Lung (tissue), 12 donors: ENCODE results near the gene FNDC7. TPM values are rescaled to one million over a fixed set of nuclear protein-coding genes. Genes with fewer than 3 reads are reported as not detected.
"Not testable (repeated sequence)": the region's sequence is repeated elsewhere in the genome, so short reads cannot be mapped to it uniquely, and the experiment has no call there.

Experiments used
- ATAC-seq: fragments of 200-7000 bp; cut with Tn5 transposase; one replicate; pipeline ENCODE4 v1.9.1; 2020; ENCODE audit warnings: moderate number of reproducible peaks; ENCODE audit not compliant: insufficient read depth, low FRiP score
- DNase-seq, 3 donors: peaks; one replicate each; pipeline ENCODE4 v3.0.0-alpha.2; 2013 to 2017
- H3K27ac ChIP-seq, 2 donors: one replicate each; pipeline ENCODE4 v1.5.1; 2013; ENCODE audit warnings: mild to moderate bottlenecking in 2 of 2, moderate library complexity in 2 of 2, control low read depth in 1 of 2, inconsistent platforms in 1 of 2, low read depth in 1 of 2, low read length in 1 of 2
- H3K27me3 ChIP-seq, 3 donors: one replicate each; pipeline ENCODE4 v1.5.1; 2013; ENCODE audit warnings: low read length in 2 of 3; ENCODE audit not compliant: control insufficient read depth in 3 of 3, insufficient read depth in 3 of 3
- H3K36me3 ChIP-seq, 4 donors: one replicate each; pipeline ENCODE4 v1.5.1; 2013; ENCODE audit warnings: low read length in 4 of 4, mild to moderate bottlenecking in 1 of 4, moderate library complexity in 1 of 4; ENCODE audit not compliant: control insufficient read depth in 4 of 4, insufficient read depth in 4 of 4
- H3K4me1 ChIP-seq, 5 donors: one replicate each; pipeline ENCODE4 v1.5.1; 2013; ENCODE audit warnings: low read length in 5 of 5, mild to moderate bottlenecking in 2 of 5, moderate library complexity in 1 of 5; ENCODE audit not compliant: control insufficient read depth in 5 of 5, insufficient read depth in 5 of 5
- H3K4me3 ChIP-seq: one replicate; pipeline ENCODE4 v1.5.1; 2013; ENCODE audit warnings: mild to moderate bottlenecking, control low read depth, moderate library complexity
- H3K9ac ChIP-seq, 2 donors: one replicate each; pipeline ENCODE4 v1.5.1; 2013; ENCODE audit warnings: low read length in 2 of 2, control low read depth in 1 of 2; ENCODE audit not compliant: insufficient read depth in 1 of 2
- H3K9me3 ChIP-seq, 4 donors: one replicate each; pipeline ENCODE4 v1.5.1; 2013; ENCODE audit warnings: low read length in 3 of 4, mild to moderate bottlenecking in 1 of 4, moderate library complexity in 1 of 4; ENCODE audit not compliant: control insufficient read depth in 4 of 4, insufficient read depth in 3 of 4
- CTCF ChIP-seq: IDR thresholded peaks from 2 replicates; pipeline ENCODE4 v1.5.1; 2012; ENCODE audit warnings: mild to moderate bottlenecking; ENCODE audit errors: control extremely low read depth, extremely low read depth
- WGBS, 2 donors: extraction: QIAGEN DNeasy Blood & Tissue Kit; methylation state at CpG; one replicate each; pipeline ENCODE4 v1.1.7; 2013; 5-methylcytosine and 5-hydroxymethylcytosine counted together
- polyA plus RNA-seq, 2 donors: library from polyadenylated mRNA; stranded (reverse); fragments of 200-250 nt; gene quantifications; one replicate each; pipeline ENCODE4 v1.2.1, GENCODE V29; 2013
- total RNA-seq, 2 donors: library from RNA; depleted of rRNA in 1 of 2; stranded (reverse); fragments of >200 nt in 1 of 2; gene quantifications; one replicate each; pipeline ENCODE4 v1.2.1, GENCODE V29; 2014 to 2021
- donor health status: control.
- donor health status: control.
- donor health status: Bipolar disorder and iron deficiency.
- donor health status: healthy.
- donor health status: DM: yes; HTN: yes; CAD: no.

FNDC7 gene
- total and polyA plus RNA-seq, 4 donors, result 0.01 to 0.06 (median 0.06) TPM; not detected in 1

GRCh38 chr1:108777839-108778238 lies 65.1 kb downstream of the FNDC7 start:
- Histone ChIP-seq H3K36me3 (peaks cover 8 to 23% (median 13%) of the 10 kb centered on the region in 4 donors), H3K9ac (no peak overlapping the region), H3K4me3 (no peak overlapping the region), H3K9me3 (no peaks in the 10 kb centered on the region), H3K4me1 (no peaks in the 10 kb centered on the region), H3K27me3 (no peaks in the 10 kb centered on the region), H3K27ac (no peak overlapping the region)
- DNase-seq (no peak), ATAC-seq (no peak)
- no peak for TF ChIP-seq CTCF

GRCh38 chr1:108779455-108779854 lies 66.7 kb downstream of the FNDC7 start:
- no peak overlapping the region for H3K27ac ChIP-seq
- ATAC-seq (no peak), DNase-seq (no peak)
- H3K4me1 ChIP-seq, result no peaks in the 10 kb centered on the region
- no peak overlapping the region for H3K9ac ChIP-seq
- peaks cover 8 to 17% (median 13%) of the 10 kb centered on the region in 4 donors for H3K36me3 ChIP-seq
- no peak overlapping the region for H3K4me3 ChIP-seq
- H3K27me3 ChIP-seq, result no peaks in the 10 kb centered on the region
- no peak for TF ChIP-seq CTCF
- peaks cover 0 to 3% (median 0%) of the 10 kb centered on the region in 4 donors for H3K9me3 ChIP-seq

- ATAC-seq, result no peak
- no peaks in the 10 kb centered on the region for H3K4me1 ChIP-seq
Measured at GRCh38 chr1:108780937-108781574, 68.3 kb downstream of the FNDC7 start.

GRCh38 chr1:108781575-108781944 lies 68.9 kb downstream of the FNDC7 start:
- H3K36me3 ChIP-seq, result peaks cover 18 to 31% (median 28%) of the 10 kb centered on the region in 4 donors
- not testable (repeated sequence) for H3K27ac ChIP-seq, ATAC-seq, DNase-seq, H3K4me3 ChIP-seq, H3K27me3 ChIP-seq, H3K9ac ChIP-seq, H3K4me1 ChIP-seq
- peaks cover 0 to 16% (median 9%) of the 10 kb centered on the region in 4 donors for H3K9me3 ChIP-seq
- whole genome bisulfite sequencing, 2 donors, result 94 to 96% methylated on average over 1 of the region's 1 CpG

More at GRCh38 chr1:108780937-108781574, 68.3 kb downstream of the FNDC7 start:
- no peak for TF ChIP-seq CTCF
- Histone ChIP-seq H3K9ac (no peak overlapping the region), H3K4me3 (no peak overlapping the region), H3K27me3 (no peaks in the 10 kb centered on the region), H3K36me3 (peaks cover 16 to 30% (median 25%) of the 10 kb centered on the region in 4 donors), H3K9me3 (peaks cover 0 to 14% (median 8%) of the 10 kb centered on the region in 4 donors), H3K27ac (no peak overlapping the region)
- WGBS, 2 donors, result 77 to 87% methylated on average over 3 of the region's 3 CpGs
- no peak for DNase-seq
